Measurements from ENCODE around the gene SPARC.

SPARC gene

GRCh38 chr5:151625285-151625684 lies 61.4 kb downstream of the SPARC start:
- no peaks in the 10 kb centered on the region for H3K4me1 ChIP-seq (ENCODE audit: control insufficient read depth, insufficient read depth, low read length)
- H3K36me3 ChIP-seq (ENCODE audit: control insufficient read depth, insufficient read depth, low read length) = no peaks in the 10 kb centered on the region
- no peaks in the 10 kb centered on the region for H3K9me3 ChIP-seq (ENCODE audit: control insufficient read depth, low read length)
- H3K4me3 ChIP-seq (ENCODE audit: low read length) = no peak overlapping the region
- no peak overlapping the region for H3K9ac ChIP-seq (ENCODE audit: low read length)
- H3K27me3 ChIP-seq (ENCODE audit: control insufficient read depth, insufficient read depth, low read length) = no peaks in the 10 kb centered on the region

DNA sequence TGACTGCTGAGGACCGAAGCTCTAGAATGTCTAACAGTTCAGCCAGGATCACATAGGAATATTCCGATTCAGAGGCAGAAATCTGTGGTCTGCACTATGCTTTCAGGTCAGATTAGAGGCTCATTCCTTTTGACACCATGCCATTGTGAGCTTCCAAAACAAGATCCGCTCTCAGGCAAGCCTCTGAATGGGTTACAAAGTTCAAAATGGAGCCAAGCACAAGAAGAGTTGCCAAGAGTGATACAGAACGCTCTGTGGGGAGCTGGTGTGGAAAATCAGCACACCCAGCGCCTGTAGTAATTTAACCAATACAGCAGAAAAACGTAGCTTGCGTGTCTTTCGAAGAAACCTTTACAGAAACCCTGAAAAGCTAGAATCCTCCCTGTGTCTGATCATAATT lies 62.2 kb downstream of the SPARC start:
- Histone ChIP-seq H3K4me3 (ENCODE audit: low read length) (no peak overlapping the region), H3K4me1 (ENCODE audit: control insufficient read depth, insufficient read depth, low read length) (no peaks in the 10 kb centered on the region), H3K36me3 (ENCODE audit: control insufficient read depth, insufficient read depth, low read length) (no peaks in the 10 kb centered on the region), H3K27me3 (ENCODE audit: control insufficient read depth, insufficient read depth, low read length) (no peaks in the 10 kb centered on the region), H3K9me3 (ENCODE audit: control insufficient read depth, low read length) (no peaks in the 10 kb centered on the region), H3K9ac (ENCODE audit: low read length) (no peak overlapping the region)

DNA sequence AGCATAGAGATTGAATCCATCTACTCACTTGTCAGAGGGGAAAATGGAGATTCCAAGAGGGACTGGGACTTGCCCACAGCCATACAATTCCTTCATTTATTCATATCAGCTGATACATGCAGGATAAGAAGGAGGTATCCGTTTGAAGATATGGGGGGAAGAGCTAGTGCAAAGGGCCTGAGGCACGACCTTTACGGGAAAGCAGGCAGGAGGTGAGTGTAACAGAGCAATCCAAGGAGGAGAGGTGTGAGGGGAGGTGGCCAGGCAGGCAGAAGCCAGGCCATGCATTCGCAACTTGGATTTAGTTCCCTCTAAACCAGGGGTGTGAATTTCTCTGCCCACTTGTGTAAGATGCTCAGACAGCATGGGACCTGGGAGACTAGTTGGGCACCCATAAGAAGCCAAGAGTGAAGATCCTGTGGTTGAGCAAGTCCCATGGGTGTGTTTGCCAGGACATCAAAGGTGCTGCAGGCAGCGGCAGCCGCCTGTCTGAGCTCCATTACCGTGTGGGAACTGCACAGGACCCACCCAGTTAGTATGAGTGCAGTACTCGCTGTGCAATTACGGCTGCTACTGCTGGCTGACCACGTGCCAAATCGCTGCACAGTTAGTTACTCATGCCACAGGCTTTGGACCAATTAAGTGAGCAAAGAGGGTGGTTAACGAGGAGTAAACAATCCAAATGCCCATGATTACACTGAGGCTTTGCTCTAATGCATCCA lies 64.2 kb downstream of the SPARC start:
- H3K4me1 ChIP-seq (ENCODE audit: control insufficient read depth, insufficient read depth, low read length) = no peaks in the 10 kb centered on the region
- no peak overlapping the region for H3K9ac ChIP-seq (ENCODE audit: low read length)
- H3K36me3 ChIP-seq (ENCODE audit: control insufficient read depth, insufficient read depth, low read length) = no peaks in the 10 kb centered on the region
- H3K4me3 ChIP-seq (ENCODE audit: low read length) = no peak overlapping the region
- no peaks in the 10 kb centered on the region for H3K9me3 ChIP-seq (ENCODE audit: control insufficient read depth, low read length)
- no peaks in the 10 kb centered on the region for H3K27me3 ChIP-seq (ENCODE audit: control insufficient read depth, insufficient read depth, low read length)

- Histone ChIP-seq H3K9me3 (ENCODE audit: control insufficient read depth, low read length) (no peaks in the 10 kb centered on the region), H3K4me1 (ENCODE audit: control insufficient read depth, insufficient read depth, low read length) (no peaks in the 10 kb centered on the region), H3K4me3 (ENCODE audit: low read length) (no peak overlapping the region), H3K27me3 (ENCODE audit: control insufficient read depth, insufficient read depth, low read length) (no peaks in the 10 kb centered on the region), H3K36me3 (ENCODE audit: control insufficient read depth, insufficient read depth, low read length) (no peaks in the 10 kb centered on the region), H3K9ac (ENCODE audit: low read length) (no peak overlapping the region)
Measured at GRCh38 chr5:151620461-151620840, 66.3 kb downstream of the SPARC start.

- no peaks in the 10 kb centered on the region for H3K9me3 ChIP-seq (ENCODE audit: control insufficient read depth, low read length)
- H3K36me3 ChIP-seq (ENCODE audit: control insufficient read depth, insufficient read depth, low read length) = no peaks in the 10 kb centered on the region
- no peak overlapping the region for H3K4me3 ChIP-seq (ENCODE audit: low read length)
- no peaks in the 10 kb centered on the region for H3K4me1 ChIP-seq (ENCODE audit: control insufficient read depth, insufficient read depth, low read length)
- H3K9ac ChIP-seq (ENCODE audit: low read length) = no peak overlapping the region
- H3K27me3 ChIP-seq (ENCODE audit: control insufficient read depth, insufficient read depth, low read length) = peaks cover 4% of the 10 kb centered on the region
Measured at GRCh38 chr5:151619812-151620460, 66.8 kb downstream of the SPARC start.

DNA sequence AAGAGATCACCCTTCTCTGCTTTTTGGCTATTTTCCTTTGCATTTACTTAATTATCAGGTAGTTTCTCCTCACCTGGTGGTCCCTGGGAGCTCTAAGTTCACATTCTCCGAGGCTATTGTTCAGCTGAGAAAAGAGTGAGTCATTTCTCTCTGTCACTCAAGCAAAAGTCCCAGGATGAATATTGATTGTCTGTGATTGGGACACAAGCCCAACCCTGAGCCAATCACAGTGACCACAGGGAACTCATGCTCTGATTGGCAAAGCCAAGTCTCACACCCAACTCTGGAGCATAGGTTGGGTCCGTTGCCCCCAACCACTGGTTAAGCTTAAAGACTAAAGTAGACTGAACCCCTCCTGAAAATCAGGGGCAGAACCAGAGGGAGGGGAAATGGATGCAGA lies 67.8 kb downstream of the SPARC start:
- Histone ChIP-seq H3K4me1 (ENCODE audit: control insufficient read depth, insufficient read depth, low read length) (no peaks in the 10 kb centered on the region), H3K27me3 (ENCODE audit: control insufficient read depth, insufficient read depth, low read length) (peaks cover 7% of the 10 kb centered on the region), H3K4me3 (ENCODE audit: low read length) (no peak overlapping the region), H3K36me3 (ENCODE audit: control insufficient read depth, insufficient read depth, low read length) (no peaks in the 10 kb centered on the region), H3K9me3 (ENCODE audit: control insufficient read depth, low read length) (no peaks in the 10 kb centered on the region), H3K9ac (ENCODE audit: low read length) (no peak overlapping the region)

- Histone ChIP-seq H3K4me1 (ENCODE audit: control insufficient read depth, insufficient read depth, low read length) (no peaks in the 10 kb centered on the region), H3K4me3 (ENCODE audit: low read length) (no peak overlapping the region), H3K27me3 (ENCODE audit: control insufficient read depth, insufficient read depth, low read length) (peaks cover 7% of the 10 kb centered on the region), H3K9me3 (ENCODE audit: control insufficient read depth, low read length) (no peaks in the 10 kb centered on the region), H3K36me3 (ENCODE audit: control insufficient read depth, insufficient read depth, low read length) (no peaks in the 10 kb centered on the region), H3K9ac (ENCODE audit: low read length) (no peak overlapping the region)
Measured at GRCh38 chr5:151617841-151618710, 68.6 kb downstream of the SPARC start.

DNA sequence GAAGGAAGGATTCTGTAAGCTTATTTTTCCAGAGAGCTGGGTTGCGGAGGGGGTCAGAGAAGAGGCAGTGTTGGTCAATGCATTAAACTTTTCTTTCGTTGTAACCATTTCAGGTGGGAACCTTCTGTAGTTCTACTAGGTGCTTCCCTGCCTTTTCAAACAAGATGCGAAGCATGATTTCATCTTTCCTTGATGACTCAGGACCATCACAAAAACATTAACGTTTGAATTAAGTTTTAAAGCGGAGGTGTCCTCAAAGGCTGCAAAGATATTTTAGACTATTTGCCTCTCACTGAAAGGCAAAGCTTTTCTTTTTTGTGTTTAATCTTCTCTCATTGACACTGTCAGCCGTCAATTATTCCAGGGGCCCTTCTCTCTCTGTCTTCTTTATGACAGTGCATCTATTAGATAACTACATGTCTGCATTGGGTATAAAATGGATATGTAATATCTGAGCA lies 69.3 kb downstream of the SPARC start:
- H3K36me3 ChIP-seq (ENCODE audit: control insufficient read depth, insufficient read depth, low read length) = no peaks in the 10 kb centered on the region
- H3K4me1 ChIP-seq (ENCODE audit: control insufficient read depth, insufficient read depth, low read length) = no peaks in the 10 kb centered on the region
- no peaks in the 10 kb centered on the region for H3K9me3 ChIP-seq (ENCODE audit: control insufficient read depth, low read length)
- no peak overlapping the region for H3K9ac ChIP-seq (ENCODE audit: low read length)
- H3K27me3 ChIP-seq (ENCODE audit: control insufficient read depth, insufficient read depth, low read length) = peaks cover 7% of the 10 kb centered on the region
- H3K4me3 ChIP-seq (ENCODE audit: low read length) = no peak overlapping the region

- Histone ChIP-seq H3K4me1 (ENCODE audit: control insufficient read depth, insufficient read depth, low read length) (no peaks in the 10 kb centered on the region), H3K9ac (ENCODE audit: low read length) (no peak overlapping the region), H3K9me3 (ENCODE audit: control insufficient read depth, low read length) (no peaks in the 10 kb centered on the region), H3K27me3 (ENCODE audit: control insufficient read depth, insufficient read depth, low read length) (peaks cover 7% of the 10 kb centered on the region), H3K4me3 (ENCODE audit: low read length) (no peak overlapping the region), H3K36me3 (ENCODE audit: control insufficient read depth, insufficient read depth, low read length) (no peaks in the 10 kb centered on the region)
Measured at GRCh38 chr5:151615431-151615830, 71.3 kb downstream of the SPARC start.

DNA sequence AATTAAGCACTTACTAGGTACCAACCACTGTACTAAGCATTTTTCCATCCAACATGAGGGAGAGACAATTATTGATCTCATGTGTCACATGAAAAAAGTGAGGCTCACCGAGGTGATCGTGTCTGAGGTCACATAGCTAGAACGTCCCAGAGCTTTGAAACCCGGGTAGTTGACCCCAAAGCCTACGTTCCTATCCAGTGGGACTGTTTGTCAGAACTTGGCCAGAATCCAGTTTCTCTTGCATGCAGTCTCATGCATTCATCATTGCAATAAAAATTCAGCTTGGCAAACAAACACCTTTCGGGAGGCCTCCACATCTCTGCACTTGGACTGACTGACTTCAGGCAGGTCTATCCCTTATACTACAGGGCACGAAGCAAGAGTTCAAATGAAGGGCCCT lies 72.2 kb downstream of the SPARC start:
- Histone ChIP-seq H3K27me3 (ENCODE audit: control insufficient read depth, insufficient read depth, low read length) (peaks cover 7% of the 10 kb centered on the region), H3K4me3 (ENCODE audit: low read length) (no peak overlapping the region), H3K4me1 (ENCODE audit: control insufficient read depth, insufficient read depth, low read length) (no peaks in the 10 kb centered on the region), H3K9ac (ENCODE audit: low read length) (no peak overlapping the region), H3K9me3 (ENCODE audit: control insufficient read depth, low read length) (no peaks in the 10 kb centered on the region), H3K36me3 (ENCODE audit: control insufficient read depth, insufficient read depth, low read length) (no peaks in the 10 kb centered on the region)

DNA sequence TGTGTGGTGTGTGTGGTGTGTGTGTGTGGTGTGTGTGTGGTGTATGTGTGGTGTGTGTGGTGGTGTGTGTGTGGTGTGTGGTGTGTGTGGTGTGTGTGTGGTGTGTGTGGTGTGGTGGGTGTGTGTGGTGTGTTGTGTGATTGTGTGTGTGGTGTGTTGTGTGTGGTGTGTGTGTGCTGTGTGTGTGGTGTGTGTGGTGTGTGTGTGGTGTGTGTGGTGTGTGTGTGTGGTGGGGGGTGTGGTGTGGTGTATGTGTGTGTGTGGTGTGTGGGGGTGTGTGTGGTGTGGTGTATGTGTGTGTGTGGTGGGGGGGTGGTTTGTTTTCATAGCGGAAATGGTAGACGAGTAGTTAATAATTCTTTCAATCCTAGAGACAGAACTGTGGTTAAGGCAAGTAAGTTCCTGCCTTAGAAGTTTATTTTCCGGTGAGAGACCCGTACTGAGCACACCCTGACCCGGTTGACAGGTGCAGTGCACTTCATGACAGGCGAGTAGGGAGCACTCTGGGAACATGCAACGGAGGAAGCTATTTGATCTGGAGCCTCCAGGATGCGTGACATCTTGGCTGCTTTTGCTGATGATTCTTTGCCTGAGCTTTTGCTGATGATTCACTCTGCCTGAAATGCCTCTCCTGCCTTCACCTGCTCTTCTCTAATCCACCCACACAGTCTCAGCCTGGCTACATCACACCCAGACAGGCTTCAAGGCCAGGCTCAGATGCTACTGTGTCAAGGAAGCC lies 73.9 kb downstream of the SPARC start:
- Histone ChIP-seq H3K27me3 (ENCODE audit: control insufficient read depth, insufficient read depth, low read length) (peaks cover 7% of the 10 kb centered on the region), H3K4me3 (ENCODE audit: low read length) (no peak overlapping the region), H3K36me3 (ENCODE audit: control insufficient read depth, insufficient read depth, low read length) (no peaks in the 10 kb centered on the region), H3K4me1 (ENCODE audit: control insufficient read depth, insufficient read depth, low read length) (no peaks in the 10 kb centered on the region), H3K9ac (ENCODE audit: low read length) (no peak overlapping the region), H3K9me3 (ENCODE audit: control insufficient read depth, low read length) (no peaks in the 10 kb centered on the region)

Measured in mucosa of stomach (tissue), 1 donor.